Suprapubic skin (tissue), 4 donors: Measurements from ENCODE around the gene GEMIN8. TPM values are rescaled to one million over a fixed set of nuclear protein-coding genes. Genes with fewer than 3 reads are reported as not detected.

Source experiments
- DNase-seq, 2 donors: peaks; one replicate each; pipeline ENCODE4 v3.0.0-alpha.2; 2019; ENCODE audit warnings: low spot score in 2 of 2
- H3K27ac ChIP-seq: fragments of 200-600 bp; sonication (generic); one replicate; pipeline ENCODE4 v1.5.1; 2019
- H3K27me3 ChIP-seq: fragments of 200-600 bp; sonication (generic); one replicate; pipeline ENCODE4 v1.5.1; 2019
- H3K36me3 ChIP-seq: fragments of 200-600 bp; sonication (generic); one replicate; pipeline ENCODE4 v1.5.1; 2019
- H3K4me1 ChIP-seq: fragments of 200-600 bp; sonication (generic); one replicate; pipeline ENCODE4 v1.5.1; 2019
- H3K4me3 ChIP-seq: fragments of 200-600 bp; sonication (generic); one replicate; pipeline ENCODE4 v1.5.1; 2019; ENCODE audit warnings: mild to moderate bottlenecking
- H3K9me3 ChIP-seq: fragments of 200-600 bp; sonication (generic); one replicate; pipeline ENCODE4 v1.5.1; 2019
- CTCF ChIP-seq, 2 donors: fragments of 200-600 bp in 1 of 2; fragments of 450-650 bp in 1 of 2; sonication (generic) in 1 of 2; IDR thresholded peaks; one replicate each; pipeline ENCODE4 v1.5.1; 2016 to 2019; ENCODE audit warnings: antibody characterized with exemption in 2 of 2, mild to moderate bottlenecking in 1 of 2, moderate library complexity in 1 of 2
- EP300 ChIP-seq: sonication (generic); formaldehyde crosslinking; IDR thresholded peaks from one replicate; pipeline ENCODE4 v1.6.1; 2017; ENCODE audit warnings: antibody characterized with exemption
- POLR2A ChIP-seq, 2 donors: fragments of 450-650 bp; IDR thresholded peaks; one replicate each; pipeline ENCODE4 v1.6.1; 2017; ENCODE audit warnings: antibody characterized with exemption in 2 of 2, mild to moderate bottlenecking in 2 of 2, moderate library complexity in 2 of 2
- POLR2AphosphoS5 ChIP-seq, 3 donors: sonication (generic); formaldehyde crosslinking; IDR thresholded peaks; one replicate each; pipeline ENCODE4 v1.6.1; 2017; ENCODE audit warnings: antibody characterized with exemption in 3 of 3
- WGBS: methylation state at CpG from one replicate; pipeline ENCODE4 v1.1.5; 2018; 5-methylcytosine and 5-hydroxymethylcytosine counted together
- total RNA-seq, 4 donors: library from RNA; depleted of rRNA; stranded (reverse); fragments of >200 nt; gene quantifications; one replicate each; pipeline ENCODE4 v1.1.0, GENCODE V29; 2016

Gene GEMIN8
- total RNA-seq, 4 donors from 2014 or later, result 19.2 to 36.2 (median 22.3) TPM

- H3K4me1 ChIP-seq, result peaks cover 22% of the 10 kb centered on the region
- no peak for DNase-seq
- no peaks in the 10 kb centered on the region for H3K9me3 ChIP-seq
- no peak for TF ChIP-seq CTCF (IDR thresholded peaks at IDR 0.05)
- TF ChIP-seq POLR2AphosphoS5 (IDR thresholded peaks at IDR 0.05), result no peak
- TF ChIP-seq EP300, result no peak
- TF ChIP-seq POLR2A (IDR thresholded peaks at IDR 0.05), result no peak
- peak overlapping the region; percentile 61 for H3K4me3 ChIP-seq
- H3K27ac ChIP-seq, result peak overlapping the region; percentile 88
- no peaks in the 10 kb centered on the region for H3K36me3 ChIP-seq
- WGBS, result 21% methylated on average over 7 of the region's 7 CpGs
- H3K27me3 ChIP-seq, result no peaks in the 10 kb centered on the region
These were observed 660 bp downstream of the GEMIN8 start for GRCh38 chrX:14029039-14029424.

GRCh38 chrX:14028473-14028872 lies 1.2 kb downstream of the GEMIN8 start:
- Histone ChIP-seq H3K4me3 (peak overlapping the region; percentile 61), H3K4me1 (peaks cover 22% of the 10 kb centered on the region), H3K27ac (peak overlapping the region; percentile 88), H3K9me3 (no peaks in the 10 kb centered on the region), H3K36me3 (no peaks in the 10 kb centered on the region), H3K27me3 (no peaks in the 10 kb centered on the region)
- TF ChIP-seq EP300, result no peak
- no peak for TF ChIP-seq POLR2AphosphoS5 (IDR thresholded peaks at IDR 0.05)
- no peak for TF ChIP-seq CTCF (IDR thresholded peaks at IDR 0.05)
- no peak for TF ChIP-seq POLR2A (IDR thresholded peaks at IDR 0.05)
- no peak for DNase-seq
- WGBS, result 60% methylated on average over 3 of the region's 3 CpGs

- TF ChIP-seq POLR2A (IDR thresholded peaks at IDR 0.05) (no peak), CTCF (IDR thresholded peaks at IDR 0.05) (no peak), EP300 (no peak), POLR2AphosphoS5 (IDR thresholded peaks at IDR 0.05) (no peak)
- Histone ChIP-seq H3K4me1 (peaks cover 19% of the 10 kb centered on the region), H3K9me3 (no peaks in the 10 kb centered on the region), H3K27me3 (no peaks in the 10 kb centered on the region), H3K27ac (no peak overlapping the region), H3K4me3 (no peak overlapping the region), H3K36me3 (no peaks in the 10 kb centered on the region)
- no peak for DNase-seq
These were observed 2.1 kb downstream of the GEMIN8 start for GRCh38 chrX:14027511-14028019.

- no peaks in the 10 kb centered on the region for H3K9me3 ChIP-seq
- no peak for DNase-seq
- no peak overlapping the region for H3K4me3 ChIP-seq
- TF ChIP-seq POLR2AphosphoS5 (IDR thresholded peaks at IDR 0.05) (no peak), EP300 (no peak), POLR2A (IDR thresholded peaks at IDR 0.05) (no peak), CTCF (IDR thresholded peaks at IDR 0.05) (no peak)
- 75% methylated on average over 1 of the region's 1 CpG for WGBS
- H3K36me3 ChIP-seq, result no peaks in the 10 kb centered on the region
- no peak overlapping the region for H3K27ac ChIP-seq
- no peaks in the 10 kb centered on the region for H3K27me3 ChIP-seq
- H3K4me1 ChIP-seq, result peaks cover 13% of the 10 kb centered on the region
These were observed 2.7 kb downstream of the GEMIN8 start for GRCh38 chrX:14027036-14027435.

GRCh38 chrX:14026121-14026520 lies 3.6 kb downstream of the GEMIN8 start:
- 75% methylated on average over 7 of the region's 7 CpGs for WGBS
- Histone ChIP-seq H3K9me3 (no peaks in the 10 kb centered on the region), H3K4me3 (no peak overlapping the region), H3K27ac (no peak overlapping the region), H3K27me3 (no peaks in the 10 kb centered on the region), H3K36me3 (no peaks in the 10 kb centered on the region), H3K4me1 (peaks cover 10% of the 10 kb centered on the region)
- DNase-seq, result no peak
- TF ChIP-seq POLR2A (IDR thresholded peaks at IDR 0.05), result no peak
- TF ChIP-seq POLR2AphosphoS5 (IDR thresholded peaks at IDR 0.05), result no peak
- no peak for TF ChIP-seq EP300
- no peak for TF ChIP-seq CTCF (IDR thresholded peaks at IDR 0.05)
